Prostate gland (tissue), 2 donors: ENCODE results near the gene SOHLH1.

Experiments
- CTCF ChIP-seq, 4 experiments: fragments of 200-600 bp in 2 of 4; fragments of 450-650 bp in 2 of 4; sonication (generic) in 2 of 4; IDR thresholded peaks; 1 replicate in 3 of 4; 2 replicates in 1 of 4; pipeline ENCODE4 v1.5.1; 2016 to 2019; ENCODE audit warnings: antibody characterized with exemption in 4 of 4, mild to moderate bottlenecking in 2 of 4, moderate library complexity in 2 of 4
- POLR2AphosphoS5 ChIP-seq: sonication (generic); formaldehyde crosslinking; IDR thresholded peaks from one replicate; pipeline ENCODE4 v1.6.1; 2017; ENCODE audit warnings: antibody characterized with exemption

GRCh38 chr9:135662758-135663450, 36.4 kb downstream of the SOHLH1 start, which contains the start of gene LCN9:
- no peak for TF ChIP-seq CTCF (IDR thresholded peaks at IDR 0.05)
- TF ChIP-seq POLR2AphosphoS5: no peak
